SK-N-SH (cell line): ENCODE measurements around the gene NUP205. TPM values are rescaled to one million over a fixed set of nuclear protein-coding genes. Genes with fewer than 3 reads are reported as not detected.

Source experiments
- CTCF ChIA-PET: fragments of 300-600, 350-600 bp; formaldehyde crosslinking; extraction: SDS; loops from one replicate; lab custom pipeline; 2021; lab: Yijun Ruan, JAX
- POLR2A ChIA-PET: fragments of 350-600 bp; sonication (Branson Sonifier 250); formaldehyde crosslinking; extraction: SDS; loops from one replicate; lab custom pipeline; 2020; ENCODE audit warnings: antibody characterized with exemption, inconsistent platforms; lab: Yijun Ruan, JAX
- DNase-seq: peaks from one replicate; pipeline ENCODE4 v3.0.0; 2012
- H2AFZ ChIP-seq: fragments of 200-600 bp; sonication (generic); 2 replicates; pipeline ENCODE4 v1.8.1; 2016; ENCODE audit warnings: antibody characterized with exemption, mild to moderate bottlenecking, low read depth
- H3F3A ChIP-seq: fragments of 200-600 bp; sonication (generic); replicated peaks from 2 replicates; pipeline ENCODE3; 2016; ENCODE audit warnings: antibody characterized with exemption, mild to moderate bottlenecking; ENCODE audit not compliant: insufficient read depth
- H3K27ac ChIP-seq, 2 experiments: fragments of 200-500 bp in 1 of 2; fragments of 200-600 bp in 1 of 2; sonication (Bioruptor generic) in 1 of 2; sonication (generic), shearing (Covaris generic) in 1 of 2; 2 replicates each; pipeline versions ENCODE4 v1.5.1 to v1.6.1; 2014 to 2016; ENCODE audit warnings: low read depth in 2 of 2, inconsistent platforms in 1 of 2, low read length in 1 of 2, mild to moderate bottlenecking in 1 of 2, mixed read lengths in 1 of 2
- H3K27me3 ChIP-seq: fragments of 200-600 bp; sonication (generic), shearing (Covaris generic); 2 replicates; pipeline ENCODE4 v1.6.1; 2016; ENCODE audit warnings: mixed run types; ENCODE audit not compliant: insufficient read depth
- H3K36me3 ChIP-seq, 2 experiments: fragments of 200-500 bp in 1 of 2; fragments of 200-600 bp in 1 of 2; sonication (Bioruptor generic) in 1 of 2; sonication (generic) in 1 of 2; replicated peaks in 1 of 2; 2 replicates each; pipeline versions ENCODE3 to v1.5.1; 2014 to 2016; ENCODE audit warnings: low read length in 1 of 2, mild to moderate bottlenecking in 1 of 2; ENCODE audit not compliant: insufficient read depth in 2 of 2, control insufficient read depth in 1 of 2
- H3K4me1 ChIP-seq, 2 experiments: fragments of 200-500 bp in 1 of 2; fragments of 200-600 bp in 1 of 2; sonication (Bioruptor generic) in 1 of 2; sonication (generic), shearing (Covaris generic) in 1 of 2; 2 replicates each; pipeline versions ENCODE4 v1.5.1 to v1.6.1; 2014 to 2016; ENCODE audit warnings: low read depth in 1 of 2, low read length in 1 of 2, mixed run types in 1 of 2; ENCODE audit not compliant: insufficient read depth in 2 of 2, control insufficient read depth in 1 of 2
- H3K4me2 ChIP-seq: fragments of 200-600 bp; sonication (generic), shearing (Covaris generic); 2 replicates; pipeline ENCODE4 v1.6.1; 2017; ENCODE audit warnings: mixed run types
- H3K4me3 ChIP-seq, 2 experiments: fragments of 200-500 bp in 1 of 2; fragments of 200-600 bp in 1 of 2; sonication (Bioruptor generic) in 1 of 2; sonication (generic), shearing (Covaris generic) in 1 of 2; 2 replicates each; pipeline versions ENCODE4 v1.5.1 to v1.8.1; 2014 to 2016; ENCODE audit warnings: low read depth in 2 of 2, inconsistent platforms in 1 of 2, low read length in 1 of 2, mild to moderate bottlenecking in 1 of 2, mixed read lengths in 1 of 2, moderate library complexity in 1 of 2
- H3K79me2 ChIP-seq: fragments of 200-600 bp; sonication (generic); 2 replicates; pipeline ENCODE4 v1.8.1; 2017; ENCODE audit warnings: mild to moderate bottlenecking; ENCODE audit not compliant: insufficient read depth
- H3K9ac ChIP-seq: fragments of 200-600 bp; sonication (generic); 2 replicates; pipeline ENCODE4 v1.6.1; 2017; ENCODE audit warnings: mixed run types
- H3K9me2 ChIP-seq: fragments of 200-600 bp; sonication (generic); 2 replicates; pipeline ENCODE4 v1.6.1; 2017; ENCODE audit warnings: mixed run types
- H3K9me3 ChIP-seq: fragments of 200-600 bp; sonication (generic); 2 replicates; pipeline ENCODE4 v1.6.1; 2017; ENCODE audit warnings: mixed run types, mild to moderate bottlenecking, moderate library complexity
- H4K20me1 ChIP-seq: fragments of 200-600 bp; sonication (generic); 2 replicates; pipeline ENCODE4 v1.6.1; 2017; ENCODE audit warnings: mild to moderate bottlenecking, mixed run types; ENCODE audit not compliant: insufficient read depth
- CHD2 ChIP-seq: fragments of 150-350 bp; IDR thresholded peaks from 2 replicates; pipeline ENCODE4 v1.6.1; 2018; ENCODE audit warnings: low read length; ENCODE audit not compliant: partially characterized antibody
- CTCF ChIP-seq: fragments of 200-600 bp; sonication (generic); IDR thresholded peaks from 2 replicates; pipeline ENCODE4 v1.6.1; 2017; ENCODE audit warnings: antibody characterized with exemption, mild to moderate bottlenecking, moderate library complexity
- EZH2phosphoT487 ChIP-seq: fragments of 200-600 bp; sonication (generic); IDR thresholded peaks from 2 replicates; pipeline ENCODE4 v1.6.1; 2017; ENCODE audit warnings: low read depth, mixed run types, mild to moderate bottlenecking, antibody characterized with exemption, moderate library complexity, borderline replicate concordance
- FOXM1 ChIP-seq: IDR thresholded peaks from 2 replicates; pipeline ENCODE4 v1.4.0; 2012; ENCODE audit warnings: low read depth, mild to moderate bottlenecking
- GABPA ChIP-seq: IDR thresholded peaks from 2 replicates; pipeline ENCODE4 v1.4.0; 2012; ENCODE audit warnings: low read depth, mild to moderate bottlenecking
- IRF3 ChIP-seq: fragments of 150-350 bp; IDR thresholded peaks from 2 replicates; pipeline ENCODE4 v1.6.1; 2016; ENCODE audit warnings: mild to moderate bottlenecking, low read depth, low read length
- JUND ChIP-seq: IDR thresholded peaks from 2 replicates; pipeline ENCODE4 v1.4.0; 2012
- MAX ChIP-seq: IDR thresholded peaks from 2 replicates; pipeline ENCODE4 v1.4.0; 2012; ENCODE audit warnings: low read depth
- MEF2A ChIP-seq: IDR thresholded peaks from 2 replicates; pipeline ENCODE4 v1.4.0; 2012; ENCODE audit warnings: low read depth, borderline replicate concordance
- NFIC ChIP-seq: IDR thresholded peaks from 2 replicates; pipeline ENCODE4 v1.4.0; 2012; ENCODE audit warnings: borderline replicate concordance
- PBX3 ChIP-seq: IDR thresholded peaks from 2 replicates; pipeline ENCODE4; 2012
- POLR2AphosphoS5 ChIP-seq: IDR thresholded peaks from 2 replicates; pipeline ENCODE4 v1.6.1; 2012; ENCODE audit warnings: low read depth, low read length
- RAD21 ChIP-seq: IDR thresholded peaks from 2 replicates; pipeline ENCODE4 v1.6.1; 2012; ENCODE audit warnings: mild to moderate bottlenecking, low read length
- SMC3 ChIP-seq: IDR thresholded peaks from 2 replicates; pipeline ENCODE4 v1.6.1; 2012; ENCODE audit warnings: low read depth, low read length, improper control_type of control experiment
- TAF1 ChIP-seq: IDR thresholded peaks from 2 replicates; pipeline ENCODE4 v1.6.1; 2012; ENCODE audit warnings: low read depth, mild to moderate bottlenecking, low read length, moderate library complexity, borderline replicate concordance
- TCF12 ChIP-seq: IDR thresholded peaks from 2 replicates; pipeline ENCODE4 v1.4.0; 2012
- TEAD4 ChIP-seq: IDR thresholded peaks from 2 replicates; pipeline ENCODE4 v1.4.0; 2012; ENCODE audit warnings: mild to moderate bottlenecking, borderline replicate concordance; ENCODE audit not compliant: insufficient read depth
- USF2 ChIP-seq: fragments of 150-350 bp; IDR thresholded peaks from 2 replicates; pipeline ENCODE4 v1.6.1; 2017; ENCODE audit warnings: antibody characterized with exemption, low read length, low read depth, borderline replicate concordance
- YY1 ChIP-seq: IDR thresholded peaks from 2 replicates; pipeline ENCODE4 v1.4.0; 2012; ENCODE audit warnings: low read depth, mild to moderate bottlenecking
- ZBTB33 ChIP-seq: IDR thresholded peaks from 2 replicates; pipeline ENCODE4 v1.4.0; 2012; ENCODE audit warnings: low read depth, borderline replicate concordance
- WGBS: methylation state at CpG from one replicate; pipeline ENCODE4 v1.1.6; 2017; ENCODE audit warnings: low lambda C conversion rate; 5-methylcytosine and 5-hydroxymethylcytosine counted together
- polyA plus RNA-seq, 3 experiments: library from polyadenylated mRNA; depleted of rRNA; stranded (reverse); fragments of >200 nt; gene quantifications; 2 replicates each; pipeline ENCODE4 v1.2.3, GENCODE V29; 2012

Gene NUP205
- polyA plus RNA-seq, 1 of the 3 experiments (the other 2 are of a cell fraction), result 48.2 TPM

- no peaks in the 10 kb centered on the region for H3K9me2 ChIP-seq
- POLR2A ChIA-PET, result no interaction called here
- H3K4me3 ChIP-seq, result no peak overlapping the region
- CTCF ChIA-PET, result interaction anchor here (0.9 to 9.4 kb wide), 4 partner anchors 20 to 721 kb away, joined by 3 to 79 read pairs (median 6); no protein-coding TSS in a partner anchor
- TF ChIP-seq JUND, result no peak
- TF ChIP-seq FOXM1, result no peak
- no peak for TF ChIP-seq RAD21
- TF ChIP-seq PBX3, result 0 out of 2 replicates have a peak, but pooled peaks have one; percentile 8
- peak overlapping the region; percentile 3 to 96; a peak in 3 of 4 replicates for H3K27ac ChIP-seq
- no peaks in the 10 kb centered on the region for H3K79me2 ChIP-seq
- no peaks in the 10 kb centered on the region for H3K9me3 ChIP-seq
- no peaks in the 10 kb centered on the region for H3K27me3 ChIP-seq
- H3K36me3 ChIP-seq, result peaks cover 66 to 69% of the 10 kb centered on the region in 2 experiments
- H2AFZ ChIP-seq, result no peak overlapping the region
- 97% methylated on average over 2 of the region's 2 CpGs for WGBS
- peaks cover 35% of the 10 kb centered on the region for H3F3A ChIP-seq
- no peak overlapping the region for H3K4me2 ChIP-seq
- no peak for DNase-seq
- peaks cover 16 to 25% of the 10 kb centered on the region in 2 experiments for H3K4me1 ChIP-seq
- H3K9ac ChIP-seq, result no peak overlapping the region
- H4K20me1 ChIP-seq, result no peaks in the 10 kb centered on the region
These were observed 42.5 kb downstream of the NUP205 start for GRCh38 chr7:135600226-135600625.

- CTCF ChIA-PET, result interaction anchor here (1.2 to 9.4 kb wide), 3 partner anchors 19 to 90 kb away, joined by 3 to 79 read pairs (median 8); no protein-coding TSS in a partner anchor
- H3K9ac ChIP-seq, result no peak overlapping the region
- peaks cover 68 to 75% of the 10 kb centered on the region in 2 experiments for H3K36me3 ChIP-seq
- no peaks in the 10 kb centered on the region for H4K20me1 ChIP-seq
- no peaks in the 10 kb centered on the region for H3K27me3 ChIP-seq
- no peaks in the 10 kb centered on the region for H3K9me2 ChIP-seq
- peaks cover 34% of the 10 kb centered on the region for H3F3A ChIP-seq
- peak overlapping the region in 1 of 2 experiments; percentile 96; a peak in 2 of 4 replicates for H3K27ac ChIP-seq
- DNase-seq, result no peak
- H3K4me3 ChIP-seq, result no peak overlapping the region
- no peak overlapping the region for H3K4me2 ChIP-seq
- no peaks in the 10 kb centered on the region for H3K9me3 ChIP-seq
- H3K79me2 ChIP-seq, result no peaks in the 10 kb centered on the region
- peaks cover 16 to 25% of the 10 kb centered on the region in 2 experiments for H3K4me1 ChIP-seq
- no peak overlapping the region for H2AFZ ChIP-seq
- POLR2A ChIA-PET, result no interaction called here
- no peak for TF ChIP-seq USF2
- no peak for TF ChIP-seq GABPA
- no peak for TF ChIP-seq EZH2phosphoT487
- no peak for TF ChIP-seq TAF1
- peak; percentile 63; the same call in 1 of the 2 replicates for TF ChIP-seq FOXM1
- no peak for TF ChIP-seq IRF3
- TF ChIP-seq TEAD4, result no peak
- no peak; the same call in 1 of the 2 replicates for TF ChIP-seq MAX
- peak; percentile 80 for TF ChIP-seq TCF12
- no peak for TF ChIP-seq ZBTB33
- no peak for TF ChIP-seq CTCF
- TF ChIP-seq RAD21, result no peak
- TF ChIP-seq NFIC, result peak; percentile 23; the same call in 1 of the 2 replicates
- no peak for TF ChIP-seq SMC3
- TF ChIP-seq POLR2AphosphoS5, result peak; percentile 38; the same call in 1 of the 2 replicates
- peak; percentile 65 for TF ChIP-seq JUND
- TF ChIP-seq MEF2A, result no peak
- TF ChIP-seq YY1, result no peak
- no peak for TF ChIP-seq CHD2
These were observed 43.5 kb downstream of the NUP205 start for GRCh38 chr7:135601182-135601581.
